Activated T-cell treated with anti-CD3 and anti-CD28 coated beads, Interleukin-2, amount 50 U/mL, for 1 hour (primary cell): Measurements from ENCODE around the gene GBX1.

ENCODE experiments used
- DNase-seq: peaks from one replicate; pipeline ENCODE4 v3.0.0-alpha.2; 2020

GBX1 gene

GRCh38 chr7:151172273-151173141 lies 5.0 kb upstream of the GBX1 start:
- DNase-seq: peak; percentile 85

- DNase-seq: no peak
These were observed 1.3 kb upstream of the GBX1 start for GRCh38 chr7:151168787-151169162.

- peak; percentile 74 for DNase-seq
These were observed 701 bp upstream of the GBX1 start for GRCh38 chr7:151168003-151168786.

- DNase-seq: no peak
These were observed 781 bp downstream of the GBX1 start for GRCh38 chr7:151166629-151167196.

GRCh38 chr7:151161757-151162156 lies 5.7 kb downstream of the GBX1 start:
- no peak for DNase-seq

DNA sequence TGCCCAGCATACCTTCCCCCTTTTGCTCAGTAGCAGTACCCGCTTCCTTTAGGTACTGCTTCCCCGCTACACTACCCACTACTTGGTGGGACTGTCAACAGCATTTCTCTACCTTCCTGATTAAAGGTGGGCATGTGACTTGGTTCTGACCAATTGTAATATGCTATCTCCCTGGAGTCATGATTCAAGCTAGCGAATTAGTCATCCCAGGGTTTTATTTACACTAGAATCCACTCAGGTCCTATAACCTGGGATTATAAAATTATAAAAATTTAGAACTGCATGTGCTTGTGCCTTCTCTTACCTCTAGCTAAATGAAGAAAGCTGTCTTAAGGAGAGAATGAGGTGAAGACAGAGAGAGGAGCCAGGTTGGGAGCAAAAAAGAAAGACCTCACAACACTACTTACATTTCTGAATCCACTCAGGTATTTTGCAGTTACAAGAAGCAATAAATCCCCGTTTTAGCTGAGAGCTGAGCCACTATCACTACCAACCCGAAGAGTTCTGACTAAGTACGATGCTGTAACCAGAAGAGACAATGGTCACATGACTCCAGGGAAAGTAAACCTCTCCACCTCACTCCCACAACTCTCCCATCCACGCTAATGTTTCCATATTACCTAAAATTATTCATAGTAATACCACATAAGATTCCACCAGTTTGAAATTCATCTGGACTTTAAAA lies 9.7 kb downstream of the GBX1 start:
- peak; percentile 4 for DNase-seq

GRCh38 chr7:151152643-151153513 lies 14.6 kb downstream of the GBX1 start:
- peak; percentile 4 for DNase-seq

DNA sequence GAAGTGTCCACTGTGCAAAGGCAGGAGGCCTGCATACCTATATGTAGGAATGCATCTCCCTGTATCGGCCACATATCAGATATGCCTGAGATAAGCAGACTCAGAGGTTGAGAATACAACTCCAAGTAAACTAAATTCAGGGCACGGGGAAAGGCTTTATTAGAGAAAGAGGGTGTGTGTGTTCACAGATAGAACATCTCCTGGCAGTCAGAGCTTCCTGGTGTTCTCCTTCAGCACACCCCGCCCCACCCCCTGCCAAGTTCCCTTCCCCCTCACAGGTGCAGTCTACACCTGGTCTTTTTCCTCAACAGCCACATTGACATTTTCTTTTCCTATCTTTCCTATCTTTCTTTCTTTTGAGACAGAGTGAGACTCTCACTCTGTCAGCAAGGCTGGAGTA lies 17.1 kb downstream of the GBX1 start:
- no peak for DNase-seq

DNA sequence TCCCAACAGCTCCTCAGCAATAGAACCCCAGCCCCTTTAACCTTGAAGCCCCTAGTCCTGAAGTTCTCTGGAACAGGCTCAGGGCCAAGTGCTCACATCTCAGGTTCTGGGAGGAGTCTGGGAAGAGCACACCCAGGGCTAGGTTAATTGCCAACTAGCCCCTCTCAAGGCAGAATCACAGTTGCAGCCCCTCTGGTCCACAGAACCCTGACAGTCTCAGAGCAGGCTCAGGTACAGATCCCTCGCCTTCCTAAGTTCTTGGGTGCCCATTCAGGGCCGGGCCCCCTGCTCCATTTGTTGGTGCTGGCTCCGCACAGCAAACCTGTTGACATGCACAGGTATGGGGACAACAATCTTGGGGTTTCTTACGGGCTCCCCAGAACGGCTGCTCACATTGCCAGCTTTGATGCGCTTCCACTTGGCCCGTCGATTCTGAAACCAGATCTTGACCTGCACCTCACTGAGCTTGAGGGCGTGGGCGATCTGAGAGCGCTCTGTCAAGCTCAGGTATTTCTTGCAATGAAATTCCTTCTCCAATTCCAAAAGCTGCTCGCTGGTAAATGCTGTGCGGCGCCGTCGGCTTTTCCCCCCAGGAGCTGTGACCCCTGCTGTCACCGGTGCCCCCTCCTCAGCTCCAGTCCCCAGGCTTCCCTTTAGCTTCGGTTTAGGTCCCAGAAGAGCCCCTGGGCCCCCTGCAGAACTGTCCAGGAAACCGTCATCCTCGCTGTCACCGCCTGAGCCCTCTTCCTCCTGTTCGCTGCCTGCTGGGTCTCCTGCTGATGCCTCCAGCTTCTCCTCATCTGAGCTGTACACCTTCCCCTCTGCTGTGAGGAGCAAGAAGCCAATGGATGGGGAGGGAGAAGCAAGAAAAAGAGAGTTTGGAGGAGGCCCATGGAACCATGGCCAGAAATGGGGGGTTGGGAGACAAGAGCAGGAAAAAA lies 18.9 kb downstream of the GBX1 start:
- peak; percentile 15 for DNase-seq

GRCh38 chr7:151146761-151147160 lies 20.7 kb downstream of the GBX1 start:
- DNase-seq: no peak

DNA sequence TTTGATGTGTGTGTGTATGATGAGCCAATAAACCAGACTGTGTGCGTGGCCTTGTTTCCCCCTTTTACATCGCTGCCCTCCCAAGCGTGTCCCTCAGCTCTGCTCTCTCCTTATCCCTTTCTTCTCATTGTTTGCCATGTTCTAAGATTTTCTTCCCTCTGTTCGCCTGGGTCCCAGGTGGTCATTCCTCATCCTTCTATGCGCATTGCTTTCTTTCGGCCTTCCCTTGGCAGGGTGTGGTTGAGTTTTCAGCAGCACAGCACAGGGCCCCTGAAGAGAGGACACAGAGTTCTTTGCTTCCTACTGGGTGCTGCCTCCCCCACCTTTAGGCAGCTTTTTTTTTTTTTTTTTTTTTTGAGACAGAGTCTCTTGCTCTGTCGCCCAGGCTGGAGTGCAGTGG lies 23.1 kb downstream of the GBX1 start:
- no peak for DNase-seq

- peak; percentile 10 for DNase-seq
These were observed 24.1 kb downstream of the GBX1 start for GRCh38 chr7:151143261-151144015.

- DNase-seq: peak; percentile 10
These were observed 24.8 kb downstream of the GBX1 start for GRCh38 chr7:151142686-151143040.

DNA sequence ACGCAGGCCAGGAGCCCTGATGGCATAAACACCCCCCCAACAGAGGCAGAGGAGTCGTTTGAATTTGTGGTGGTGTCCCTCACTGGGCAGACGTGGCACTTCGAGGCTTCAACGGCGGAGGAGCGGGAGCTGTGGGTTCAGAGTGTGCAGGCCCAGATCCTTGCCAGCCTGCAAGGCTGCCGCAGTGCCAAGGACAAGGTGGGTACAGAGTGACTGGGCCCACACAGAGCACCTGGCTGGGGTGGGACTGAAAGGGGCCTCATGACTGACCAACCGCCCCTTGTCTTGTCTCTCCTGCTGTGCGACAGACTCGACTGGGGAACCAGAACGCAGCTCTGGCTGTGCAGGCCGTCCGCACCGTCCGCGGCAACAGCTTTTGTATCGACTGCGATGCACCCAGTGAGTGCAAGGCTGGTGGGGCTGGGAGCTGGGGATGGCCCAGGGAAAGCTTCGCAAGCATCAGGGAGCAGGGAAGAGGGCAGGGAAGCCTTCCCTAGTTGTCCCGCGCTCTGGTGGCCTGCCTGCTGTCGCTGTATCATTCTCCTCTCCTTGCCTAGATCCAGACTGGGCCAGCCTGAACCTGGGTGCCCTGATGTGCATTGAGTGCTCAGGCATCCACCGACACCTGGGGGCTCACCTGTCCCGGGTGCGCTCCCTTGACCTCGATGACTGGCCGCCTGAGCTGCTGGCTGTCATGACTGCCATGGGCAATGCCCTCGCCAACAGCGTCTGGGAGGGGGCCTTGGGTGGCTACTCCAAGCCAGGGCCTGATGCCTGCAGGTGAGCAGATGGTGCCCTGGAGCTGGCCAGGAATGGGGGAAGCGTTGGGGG lies 25.4 kb downstream of the GBX1 start:
- peak; percentile 11 for DNase-seq

- peak; percentile 11 for DNase-seq
These were observed 26.1 kb downstream of the GBX1 start for GRCh38 chr7:151141311-151141854.

DNA sequence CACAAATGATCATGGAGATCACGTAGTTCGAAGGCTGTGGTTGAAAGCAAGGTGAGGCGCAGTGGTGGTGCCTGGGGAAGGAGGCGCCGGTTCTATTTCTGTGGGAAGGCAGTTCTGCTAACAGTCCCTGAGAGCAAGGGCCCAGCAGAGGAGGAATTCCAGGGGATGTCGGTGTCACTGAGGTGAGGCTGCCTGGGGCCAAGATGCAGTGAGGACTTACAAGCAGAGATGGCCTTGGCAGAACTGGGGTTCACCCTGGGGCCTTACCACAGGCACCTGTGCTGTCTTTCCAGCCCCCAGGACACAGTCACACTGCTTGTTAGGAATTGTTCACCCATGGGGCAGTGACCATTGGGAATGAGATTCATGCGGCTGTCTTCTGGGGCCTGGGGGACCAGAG lies 26.7 kb downstream of the GBX1 start:
- peak; percentile 14 for DNase-seq

DNA sequence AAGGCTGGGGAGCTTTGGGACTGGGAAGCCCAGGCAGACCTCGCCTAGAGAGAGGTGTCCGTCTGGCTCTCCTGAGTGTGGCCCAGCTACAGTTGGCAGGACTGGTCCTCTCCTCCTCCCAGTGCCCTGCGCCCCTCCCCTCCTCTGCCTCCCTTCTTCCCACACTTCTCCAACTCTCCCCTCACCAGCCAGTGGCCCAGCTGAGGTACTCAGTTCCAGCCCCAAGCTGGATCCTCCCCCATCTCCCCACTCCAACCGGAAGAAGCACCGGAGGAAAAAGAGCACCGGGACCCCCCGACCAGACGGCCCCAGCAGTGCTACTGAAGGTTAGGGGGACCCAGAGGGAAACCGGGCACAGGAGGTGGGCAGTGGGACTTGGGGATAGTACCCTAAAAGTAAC lies 27.7 kb downstream of the GBX1 start:
- no peak for DNase-seq

- DNase-seq: peak; percentile 10
These were observed 28.3 kb downstream of the GBX1 start for GRCh38 chr7:151139071-151139790.
